Activated CD8-positive, alpha-beta memory T cell treated with anti-CD3 and anti-CD28 coated beads, Interleukin-2, amount 50 U/mL, for 1 hour (primary cell): ENCODE data around the gene ATP5IF1.
A peak's percentile ranks its signal among the peaks of the same experiment; 100 is the strongest.

Experiments used
- DNase-seq: peaks from one replicate; pipeline ENCODE4 v3.0.0-alpha.2; 2020; ENCODE audit errors: extremely low read depth

Gene ATP5IF1

DNA sequence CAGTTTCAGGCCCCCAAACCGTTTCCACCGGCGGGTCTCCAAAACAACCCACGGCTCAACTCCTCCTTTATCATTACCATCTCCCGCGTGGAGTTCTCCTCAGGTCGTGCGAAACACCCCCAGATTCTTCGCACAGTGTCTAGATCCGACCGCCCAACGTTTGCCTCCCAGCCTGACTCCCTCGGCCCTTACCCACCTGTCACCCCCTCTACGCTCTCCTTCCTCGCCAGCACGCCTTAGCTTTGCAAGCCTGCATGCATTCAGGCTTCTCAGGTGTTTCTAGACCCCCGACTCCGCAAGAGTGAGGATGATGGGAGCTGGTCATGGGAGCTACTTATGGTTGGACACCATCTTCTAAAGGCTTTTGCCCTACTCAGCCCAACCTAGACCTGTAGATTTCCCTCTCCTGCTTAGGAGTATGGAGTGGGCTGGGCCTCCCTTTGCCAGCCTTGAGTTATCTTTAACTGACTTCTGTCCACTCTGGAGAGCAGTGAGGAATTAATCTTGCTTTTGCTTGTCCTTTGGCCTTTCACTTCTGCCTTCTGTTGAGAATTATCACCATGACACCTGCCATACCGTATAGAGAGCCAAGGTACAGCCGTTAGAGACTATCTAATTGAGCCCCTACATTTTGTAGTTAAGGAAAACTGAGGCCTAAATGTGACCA lies 865 bp downstream of the ATP5IF1 start:
- no peak for DNase-seq

DNA sequence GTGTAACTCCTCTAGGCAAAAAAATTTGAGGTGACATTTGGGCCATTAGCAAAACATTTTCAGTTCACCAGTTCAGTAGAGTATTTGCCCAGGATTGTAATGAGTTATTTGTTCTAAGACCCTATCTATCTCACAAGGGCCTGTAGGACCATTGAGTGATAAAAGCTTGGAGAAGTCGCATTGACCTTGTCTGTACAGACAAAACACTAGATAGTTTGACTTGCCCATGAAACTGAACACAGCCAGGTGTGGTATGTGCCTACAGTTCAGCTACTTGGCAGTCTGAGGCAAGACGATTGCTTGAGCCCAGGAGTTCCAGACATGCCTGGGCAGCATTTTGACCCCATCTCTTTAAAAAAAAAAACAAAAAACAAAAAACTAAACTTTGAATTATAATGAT lies 3.1 kb downstream of the ATP5IF1 start:
- DNase-seq, result no peak

GRCh38 chr1:28240024-28240423 lies 4.1 kb downstream of the ATP5IF1 start:
- DNase-seq, result no peak

GRCh38 chr1:28241638-28242241 lies 5.8 kb downstream of the ATP5IF1 start:
- DNase-seq, result no peak

DNA sequence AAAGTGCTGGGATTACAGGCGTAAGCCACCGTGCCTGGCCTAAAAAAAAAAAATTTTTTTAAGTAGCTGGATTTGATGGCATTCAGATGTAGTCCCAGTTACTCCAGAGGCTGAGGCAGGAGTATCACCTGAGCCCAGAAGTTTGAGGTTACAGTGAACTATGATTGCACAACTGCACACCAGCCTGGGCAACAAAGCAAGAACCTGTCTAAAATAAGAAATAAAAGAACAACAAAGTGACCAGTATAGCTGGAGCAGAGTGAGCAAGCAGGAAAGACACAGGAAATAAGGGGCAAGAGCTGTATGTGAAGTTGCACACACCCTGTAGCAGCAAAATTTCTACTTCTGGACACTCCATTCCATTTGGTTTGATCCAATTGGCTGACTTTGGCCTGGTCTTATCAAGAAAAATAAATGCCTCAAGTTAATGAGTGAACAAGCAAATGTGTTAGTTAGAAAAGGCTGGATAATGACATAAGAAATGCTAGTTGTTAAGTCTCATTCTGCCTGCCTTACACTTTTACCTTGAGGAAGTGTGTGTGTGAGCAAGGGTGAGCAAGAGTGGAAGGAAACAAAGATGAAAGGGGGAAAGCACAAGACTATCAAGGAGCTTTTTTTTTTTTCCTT lies 7.9 kb downstream of the ATP5IF1 start:
- no peak for DNase-seq

DNA sequence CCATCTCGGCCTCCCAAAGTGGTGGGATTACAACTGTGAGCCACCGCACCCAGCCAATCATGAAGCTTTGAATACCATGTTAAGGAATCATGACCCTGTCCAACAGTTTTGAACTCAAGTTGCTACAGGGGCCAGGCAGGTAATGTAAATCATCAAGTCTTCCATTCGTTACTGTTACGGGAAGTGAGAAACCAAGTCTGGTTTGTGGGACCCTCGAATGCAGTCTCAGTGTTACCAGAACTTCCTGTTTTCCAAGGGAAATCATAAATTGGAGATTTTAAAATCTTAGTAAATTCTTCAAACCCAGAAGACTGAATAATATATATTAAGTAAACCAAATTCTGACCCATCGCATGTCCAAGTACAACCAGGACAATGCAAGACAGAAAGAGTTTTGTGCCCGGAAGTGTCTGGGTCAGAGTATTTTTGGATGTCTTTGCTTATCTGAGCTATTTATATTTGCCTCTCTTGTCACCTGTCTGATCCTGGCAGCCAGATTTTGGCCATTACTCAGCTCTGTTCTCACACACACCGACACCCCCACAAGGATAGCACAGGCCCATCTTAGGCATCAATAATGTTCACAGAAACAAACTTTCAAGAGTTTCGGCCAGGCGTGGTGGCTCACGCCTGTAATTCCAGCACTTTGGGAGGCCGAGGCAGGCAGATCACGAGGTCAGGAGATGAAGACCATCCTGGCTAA lies 8.8 kb downstream of the ATP5IF1 start:
- no peak for DNase-seq

DNA sequence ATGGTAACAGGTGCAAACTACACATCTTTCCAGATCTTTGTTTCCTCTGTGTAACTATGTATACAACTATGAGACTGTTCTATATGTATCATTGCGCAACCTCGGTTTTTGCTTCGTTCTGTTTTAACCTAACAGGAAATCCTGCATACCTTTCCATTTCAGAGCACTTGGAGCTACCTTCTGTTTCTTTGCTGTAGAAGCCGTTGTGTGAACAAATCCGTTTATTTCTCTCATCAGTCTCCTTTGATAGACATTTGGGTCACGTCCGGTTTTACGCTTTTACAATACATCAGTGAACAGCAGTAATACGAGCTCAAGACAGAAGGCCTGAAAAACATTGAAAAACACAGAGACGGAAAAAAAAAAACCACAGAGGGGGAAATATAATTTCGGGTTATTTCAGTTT lies 10.5 kb downstream of the ATP5IF1 start:
- peak; percentile 38 for DNase-seq

DNA sequence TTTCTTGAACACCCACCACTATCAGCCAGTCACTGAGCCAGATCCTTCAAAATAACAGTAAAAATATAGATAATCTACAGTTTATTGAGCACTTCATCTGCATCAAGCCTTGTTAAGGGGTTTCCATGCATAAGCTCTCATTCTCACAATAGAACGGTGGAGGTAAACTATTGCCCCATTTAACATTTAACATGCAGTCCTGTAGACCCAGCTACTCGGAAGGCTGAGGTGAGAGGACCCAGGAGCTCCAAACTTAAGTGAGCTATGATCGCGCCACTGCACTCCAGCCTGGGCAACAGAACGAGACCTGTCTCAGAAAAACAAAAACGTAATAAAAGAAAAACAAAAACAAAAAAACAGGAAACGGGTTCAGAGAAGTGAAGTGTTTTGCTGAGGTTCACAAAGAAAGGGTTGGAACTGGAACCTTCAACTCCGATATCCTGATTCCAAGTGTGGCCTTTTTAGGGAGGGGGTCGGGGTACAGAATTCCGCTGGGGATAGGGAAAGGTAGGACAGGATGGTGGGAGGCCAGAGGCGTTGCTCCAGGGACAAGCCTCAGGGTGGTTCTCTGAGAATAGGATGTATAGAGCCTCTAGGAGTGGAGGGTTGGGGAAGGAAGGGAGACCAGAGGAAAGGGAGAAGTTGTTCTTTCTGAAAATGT lies 11.8 kb downstream of the ATP5IF1 start:
- no peak for DNase-seq

DNA sequence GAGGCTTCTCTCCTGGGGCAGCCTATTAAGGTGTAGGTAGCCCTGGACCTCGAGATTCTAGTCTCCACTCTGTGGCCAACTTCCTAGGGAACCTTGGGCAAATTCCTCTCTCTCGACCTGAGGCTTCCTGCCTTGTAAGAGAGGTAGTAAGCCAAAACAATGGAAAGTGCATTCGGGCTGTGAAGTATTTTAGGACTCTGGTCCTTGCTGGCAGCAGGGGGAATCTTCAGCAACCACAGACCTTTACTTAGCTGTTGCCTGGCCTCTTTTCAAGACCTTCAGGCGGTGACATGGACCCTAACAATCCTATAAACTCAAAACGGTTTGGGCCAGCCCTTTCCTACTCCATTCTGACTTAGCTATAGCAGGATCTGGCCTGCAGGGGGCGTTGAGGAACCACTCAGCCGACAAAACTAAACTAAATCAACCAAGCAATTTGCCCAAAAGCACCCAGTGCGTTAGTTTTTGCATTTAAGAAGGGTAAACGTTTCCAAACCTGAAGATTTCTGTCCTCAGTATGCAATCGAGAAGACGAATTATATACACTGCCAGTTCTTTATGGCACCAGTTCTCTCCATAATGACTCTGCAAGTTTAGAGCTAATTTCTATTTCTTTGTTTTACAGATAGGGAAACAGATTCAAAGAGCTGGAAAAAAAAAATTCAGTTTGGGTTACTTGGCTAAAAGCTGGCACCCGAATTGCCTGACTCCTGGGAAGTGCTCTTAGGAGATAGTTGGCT lies 12.5 kb downstream of the ATP5IF1 start:
- peak; percentile 50 for DNase-seq

- no peak for DNase-seq
Measured at GRCh38 chr1:28249013-28249865, 13.3 kb downstream of the ATP5IF1 start.

- no peak for DNase-seq
Measured at GRCh38 chr1:28249866-28250295, 14.0 kb downstream of the ATP5IF1 start.

GRCh38 chr1:28256197-28256827 lies 20.4 kb downstream of the ATP5IF1 start:
- no peak for DNase-seq

DNA sequence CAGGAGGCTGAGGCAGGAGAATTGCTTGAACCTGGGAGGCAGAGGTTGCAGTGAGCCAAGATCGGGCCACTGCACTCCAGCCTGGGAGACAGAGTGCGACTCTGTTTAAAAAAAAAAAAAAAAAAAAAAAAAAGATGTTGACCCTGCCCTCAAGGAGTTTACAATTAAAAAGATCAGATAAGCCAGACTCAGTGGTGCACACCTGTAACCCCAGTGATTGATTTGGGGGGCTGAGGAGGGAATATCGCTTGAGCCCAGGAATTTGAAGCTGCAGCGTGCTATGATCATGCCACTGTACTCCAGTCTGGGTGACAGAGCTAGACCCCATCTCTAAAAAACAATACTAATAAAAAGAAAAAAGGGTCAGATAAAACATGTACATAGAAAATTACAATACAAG lies 21.8 kb downstream of the ATP5IF1 start:
- DNase-seq, result no peak

GRCh38 chr1:28258628-28259251 lies 22.8 kb downstream of the ATP5IF1 start:
- DNase-seq, result no peak

DNA sequence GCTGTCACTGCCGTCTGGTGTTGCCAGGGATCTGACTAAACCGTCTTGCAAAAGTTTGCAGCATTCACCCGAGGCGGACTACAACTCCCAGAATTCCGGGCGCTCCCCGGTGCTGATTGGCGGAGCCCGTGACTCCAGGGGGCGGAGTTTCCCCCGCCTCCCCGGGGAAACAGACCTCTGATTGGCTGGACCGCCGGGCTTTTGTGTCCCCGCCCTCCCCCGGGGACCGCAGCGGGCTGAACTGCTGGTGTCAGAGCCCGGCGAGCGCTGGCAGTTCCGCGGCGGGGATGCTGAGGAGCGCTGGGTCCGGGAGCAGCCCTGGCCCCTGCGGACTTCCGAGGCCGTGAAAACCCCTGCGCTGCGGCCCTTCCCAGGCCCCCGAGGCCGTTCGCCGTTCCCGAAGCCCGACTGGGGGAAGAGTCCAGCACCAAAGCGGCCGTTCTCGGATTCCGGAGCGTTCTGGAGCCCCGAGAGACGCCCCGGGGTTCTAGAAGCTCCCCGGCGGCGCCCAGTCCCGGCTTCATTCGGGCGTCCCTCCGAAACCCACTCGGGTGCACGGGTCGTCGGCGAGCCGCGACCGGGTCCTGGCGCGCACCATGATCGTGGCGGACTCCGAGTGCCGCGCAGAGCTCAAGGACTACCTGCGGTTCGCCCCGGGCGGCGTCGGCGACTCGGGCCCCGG lies 23.5 kb downstream of the ATP5IF1 start, which contains the start of gene SESN2:
TSS of gene SESN2 (plus strand) at position 267 of the 682 bp plus-strand sequence. CDS start at position 597, 330 bp downstream.
- DNase-seq, result peak; percentile 95

GRCh38 chr1:28259934-28260802 lies 24.2 kb downstream of the ATP5IF1 start:
- DNase-seq, result no peak

GRCh38 chr1:28260803-28261174 lies 24.9 kb downstream of the ATP5IF1 start:
- no peak for DNase-seq

DNA sequence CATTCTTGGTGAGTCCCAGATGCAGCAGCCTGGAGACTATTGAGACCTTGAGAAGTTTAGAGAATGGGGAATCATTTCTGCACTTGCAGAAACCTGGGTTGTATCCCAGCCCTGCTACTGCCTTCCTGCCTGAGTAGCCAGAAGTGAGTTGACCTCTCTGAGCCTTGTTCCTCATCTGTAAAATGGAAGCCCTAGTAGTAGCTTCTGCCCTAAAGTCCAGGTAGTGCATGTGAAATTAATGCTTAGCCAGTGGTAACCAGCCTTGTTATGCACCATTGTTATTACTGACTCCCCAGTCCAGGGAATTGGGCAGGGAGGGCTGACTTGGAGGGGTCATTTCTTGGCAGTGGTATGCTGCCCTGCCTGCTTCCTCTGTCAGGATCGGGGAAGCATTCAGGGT lies 29.0 kb downstream of the ATP5IF1 start:
- no peak for DNase-seq
